GM12878 (cell line): ENCODE data around the gene JUND. TPM values are rescaled to one million over a fixed set of nuclear protein-coding genes. Genes with fewer than 3 reads are reported as not detected.

ENCODE experiments used
- BRCA1 ChIP-seq: IDR thresholded peaks from 2 replicates; pipeline ENCODE4 v1.6.1; 2011; ENCODE audit warnings: low read depth, low read length, improper control_type of control experiment
- YY1 ChIP-seq: IDR thresholded peaks from 2 replicates; pipeline ENCODE4 v1.6.1; 2011; ENCODE audit warnings: low read depth, mild to moderate bottlenecking, low read length
- polyA plus RNA-seq, 11 experiments: library from polyadenylated mRNA; depleted of rRNA in 4 of 11; unstranded in 6 of 11; stranded (reverse) in 5 of 11; fragments of >200 nt; fragmentation: Nextera tagmentation in 4 of 11; fragmentation: Illumina TruSeq in 1 of 11; extraction: Ambion mirVana in 4 of 11; extraction: Trizol in 1 of 11; gene quantifications; 1 replicate in 1 of 11; 2 replicates in 10 of 11; pipeline versions ENCODE4 v1.2.1 to v1.2.3, GENCODE V29; 2011 to 2016; ENCODE audit warnings: inconsistent platforms in 2 of 11, missing spikeins in 2 of 11, low read depth in 1 of 11
- total RNA-seq, 4 experiments: library from RNA; depleted of rRNA in 3 of 4; stranded (reverse); fragments of >200 nt in 3 of 4; fragmentation: Illumina TruSeq in 1 of 4; extraction: Trizol in 1 of 4; gene quantifications; 2 replicates each; pipeline versions ENCODE4 v1.2.1 to v1.2.3, GENCODE V29; 2013 to 2021
- TF ChIP-seq, protein P1 (sequence below): fragments of 450-650 bp; IDR thresholded peaks from 2 replicates; pipeline ENCODE4 v1.6.1; 2018; ENCODE audit warnings: borderline replicate concordance, mild to moderate bottlenecking; ENCODE audit not compliant: partially characterized antibody
- TF ChIP-seq, protein P2 (sequence below): fragments of 450-650 bp; IDR thresholded peaks from 2 replicates; pipeline ENCODE4 v1.6.1; 2017; ENCODE audit warnings: mild to moderate bottlenecking, moderate library complexity
- TF ChIP-seq, protein P3 (sequence below): IDR thresholded peaks from 2 replicates; pipeline ENCODE4 v1.6.1; 2011; ENCODE audit warnings: low read depth, low read length, improper control_type of control experiment, borderline replicate concordance
- TF ChIP-seq, protein P4 (sequence below): IDR thresholded peaks from 2 replicates; pipeline ENCODE4 v1.6.1; 2012; ENCODE audit warnings: improper control_type of control experiment, low read depth, low read length; ENCODE audit not compliant: insufficient replicate concordance

Gene JUND
- total and polyA plus RNA-seq, 10 of the 15 experiments (the other 5 are each of a cell fraction or from before 2014, with no cell fraction given) = 7.4 to 164 (median 18.8) TPM

DNA sequence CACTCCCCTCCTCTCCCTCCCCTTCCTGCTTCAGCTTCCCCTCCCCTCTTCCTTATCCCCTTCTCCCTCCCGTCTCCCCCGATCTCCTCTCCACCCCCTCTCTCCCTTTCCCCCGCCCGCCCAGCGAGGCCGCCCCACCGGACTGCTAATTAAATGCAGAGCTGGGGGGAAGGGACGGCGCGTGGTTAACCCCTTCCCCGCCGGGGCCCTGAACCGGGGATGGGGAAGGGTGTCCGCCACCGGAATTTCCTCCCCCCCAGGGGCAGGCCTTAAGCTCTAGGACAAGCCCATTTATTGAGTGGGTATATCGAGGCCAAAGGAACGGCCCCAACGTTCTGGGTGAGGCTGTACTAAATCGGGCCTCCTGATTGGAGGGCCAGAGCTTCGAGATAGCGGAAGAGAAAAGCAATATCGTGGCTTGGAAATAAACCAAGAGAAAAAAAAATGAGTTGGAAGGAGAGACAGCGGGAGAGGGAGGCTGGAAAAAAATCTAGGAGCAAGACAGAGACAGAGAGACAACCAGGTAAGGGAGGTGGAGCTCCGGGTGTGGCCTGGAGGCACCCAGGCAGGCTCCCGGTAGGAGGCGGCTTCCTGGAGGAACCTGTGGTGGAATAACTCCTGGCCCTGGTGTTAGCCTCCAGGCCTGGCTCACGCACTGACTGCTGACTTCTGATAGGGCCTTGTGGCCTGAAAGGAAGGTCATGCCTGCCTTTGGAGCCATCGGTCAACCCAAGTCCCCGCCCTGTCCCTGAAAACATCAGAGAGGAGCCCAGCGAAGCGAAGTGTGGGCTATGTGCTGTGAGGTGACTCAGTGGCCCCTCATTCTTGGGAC lies 11.6 kb upstream of the JUND start (continued):
- TF ChIP-seq, protein P1, sequence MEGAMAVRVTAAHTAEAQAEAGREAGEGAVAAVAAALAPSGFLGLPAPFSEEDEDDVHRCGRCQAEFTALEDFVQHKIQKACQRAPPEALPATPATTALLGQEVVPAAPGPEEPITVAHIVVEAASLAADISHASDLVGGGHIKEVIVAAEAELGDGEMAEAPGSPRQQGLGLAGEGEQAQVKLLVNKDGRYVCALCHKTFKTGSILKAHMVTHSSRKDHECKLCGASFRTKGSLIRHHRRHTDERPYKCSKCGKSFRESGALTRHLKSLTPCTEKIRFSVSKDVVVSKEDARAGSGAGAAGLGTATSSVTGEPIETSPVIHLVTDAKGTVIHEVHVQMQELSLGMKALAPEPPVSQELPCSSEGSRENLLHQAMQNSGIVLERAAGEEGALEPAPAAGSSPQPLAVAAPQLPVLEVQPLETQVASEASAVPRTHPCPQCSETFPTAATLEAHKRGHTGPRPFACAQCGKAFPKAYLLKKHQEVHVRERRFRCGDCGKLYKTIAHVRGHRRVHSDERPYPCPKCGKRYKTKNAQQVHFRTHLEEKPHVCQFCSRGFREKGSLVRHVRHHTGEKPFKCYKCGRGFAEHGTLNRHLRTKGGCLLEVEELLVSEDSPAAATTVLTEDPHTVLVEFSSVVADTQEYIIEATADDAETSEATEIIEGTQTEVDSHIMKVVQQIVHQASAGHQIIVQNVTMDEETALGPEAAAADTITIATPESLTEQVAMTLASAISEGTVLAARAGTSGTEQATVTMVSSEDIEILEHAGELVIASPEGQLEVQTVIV = peak; percentile 24
- no peak for TF ChIP-seq BRCA1
- TF ChIP-seq, protein P2, sequence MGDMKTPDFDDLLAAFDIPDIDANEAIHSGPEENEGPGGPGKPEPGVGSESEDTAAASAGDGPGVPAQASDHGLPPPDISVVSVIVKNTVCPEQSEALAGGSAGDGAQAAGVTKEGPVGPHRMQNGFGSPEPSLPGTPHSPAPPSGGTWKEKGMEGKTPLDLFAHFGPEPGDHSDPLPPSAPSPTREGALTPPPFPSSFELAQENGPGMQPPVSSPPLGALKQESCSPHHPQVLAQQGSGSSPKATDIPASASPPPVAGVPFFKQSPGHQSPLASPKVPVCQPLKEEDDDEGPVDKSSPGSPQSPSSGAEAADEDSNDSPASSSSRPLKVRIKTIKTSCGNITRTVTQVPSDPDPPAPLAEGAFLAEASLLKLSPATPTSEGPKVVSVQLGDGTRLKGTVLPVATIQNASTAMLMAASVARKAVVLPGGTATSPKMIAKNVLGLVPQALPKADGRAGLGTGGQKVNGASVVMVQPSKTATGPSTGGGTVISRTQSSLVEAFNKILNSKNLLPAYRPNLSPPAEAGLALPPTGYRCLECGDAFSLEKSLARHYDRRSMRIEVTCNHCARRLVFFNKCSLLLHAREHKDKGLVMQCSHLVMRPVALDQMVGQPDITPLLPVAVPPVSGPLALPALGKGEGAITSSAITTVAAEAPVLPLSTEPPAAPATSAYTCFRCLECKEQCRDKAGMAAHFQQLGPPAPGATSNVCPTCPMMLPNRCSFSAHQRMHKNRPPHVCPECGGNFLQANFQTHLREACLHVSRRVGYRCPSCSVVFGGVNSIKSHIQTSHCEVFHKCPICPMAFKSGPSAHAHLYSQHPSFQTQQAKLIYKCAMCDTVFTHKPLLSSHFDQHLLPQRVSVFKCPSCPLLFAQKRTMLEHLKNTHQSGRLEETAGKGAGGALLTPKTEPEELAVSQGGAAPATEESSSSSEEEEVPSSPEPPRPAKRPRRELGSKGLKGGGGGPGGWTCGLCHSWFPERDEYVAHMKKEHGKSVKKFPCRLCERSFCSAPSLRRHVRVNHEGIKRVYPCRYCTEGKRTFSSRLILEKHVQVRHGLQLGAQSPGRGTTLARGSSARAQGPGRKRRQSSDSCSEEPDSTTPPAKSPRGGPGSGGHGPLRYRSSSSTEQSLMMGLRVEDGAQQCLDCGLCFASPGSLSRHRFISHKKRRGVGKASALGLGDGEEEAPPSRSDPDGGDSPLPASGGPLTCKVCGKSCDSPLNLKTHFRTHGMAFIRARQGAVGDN = no peak
- TF ChIP-seq YY1 = no peak
- TF ChIP-seq, protein P3, sequence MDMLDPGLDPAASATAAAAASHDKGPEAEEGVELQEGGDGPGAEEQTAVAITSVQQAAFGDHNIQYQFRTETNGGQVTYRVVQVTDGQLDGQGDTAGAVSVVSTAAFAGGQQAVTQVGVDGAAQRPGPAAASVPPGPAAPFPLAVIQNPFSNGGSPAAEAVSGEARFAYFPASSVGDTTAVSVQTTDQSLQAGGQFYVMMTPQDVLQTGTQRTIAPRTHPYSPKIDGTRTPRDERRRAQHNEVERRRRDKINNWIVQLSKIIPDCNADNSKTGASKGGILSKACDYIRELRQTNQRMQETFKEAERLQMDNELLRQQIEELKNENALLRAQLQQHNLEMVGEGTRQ = no peak
- TF ChIP-seq, protein P4, sequence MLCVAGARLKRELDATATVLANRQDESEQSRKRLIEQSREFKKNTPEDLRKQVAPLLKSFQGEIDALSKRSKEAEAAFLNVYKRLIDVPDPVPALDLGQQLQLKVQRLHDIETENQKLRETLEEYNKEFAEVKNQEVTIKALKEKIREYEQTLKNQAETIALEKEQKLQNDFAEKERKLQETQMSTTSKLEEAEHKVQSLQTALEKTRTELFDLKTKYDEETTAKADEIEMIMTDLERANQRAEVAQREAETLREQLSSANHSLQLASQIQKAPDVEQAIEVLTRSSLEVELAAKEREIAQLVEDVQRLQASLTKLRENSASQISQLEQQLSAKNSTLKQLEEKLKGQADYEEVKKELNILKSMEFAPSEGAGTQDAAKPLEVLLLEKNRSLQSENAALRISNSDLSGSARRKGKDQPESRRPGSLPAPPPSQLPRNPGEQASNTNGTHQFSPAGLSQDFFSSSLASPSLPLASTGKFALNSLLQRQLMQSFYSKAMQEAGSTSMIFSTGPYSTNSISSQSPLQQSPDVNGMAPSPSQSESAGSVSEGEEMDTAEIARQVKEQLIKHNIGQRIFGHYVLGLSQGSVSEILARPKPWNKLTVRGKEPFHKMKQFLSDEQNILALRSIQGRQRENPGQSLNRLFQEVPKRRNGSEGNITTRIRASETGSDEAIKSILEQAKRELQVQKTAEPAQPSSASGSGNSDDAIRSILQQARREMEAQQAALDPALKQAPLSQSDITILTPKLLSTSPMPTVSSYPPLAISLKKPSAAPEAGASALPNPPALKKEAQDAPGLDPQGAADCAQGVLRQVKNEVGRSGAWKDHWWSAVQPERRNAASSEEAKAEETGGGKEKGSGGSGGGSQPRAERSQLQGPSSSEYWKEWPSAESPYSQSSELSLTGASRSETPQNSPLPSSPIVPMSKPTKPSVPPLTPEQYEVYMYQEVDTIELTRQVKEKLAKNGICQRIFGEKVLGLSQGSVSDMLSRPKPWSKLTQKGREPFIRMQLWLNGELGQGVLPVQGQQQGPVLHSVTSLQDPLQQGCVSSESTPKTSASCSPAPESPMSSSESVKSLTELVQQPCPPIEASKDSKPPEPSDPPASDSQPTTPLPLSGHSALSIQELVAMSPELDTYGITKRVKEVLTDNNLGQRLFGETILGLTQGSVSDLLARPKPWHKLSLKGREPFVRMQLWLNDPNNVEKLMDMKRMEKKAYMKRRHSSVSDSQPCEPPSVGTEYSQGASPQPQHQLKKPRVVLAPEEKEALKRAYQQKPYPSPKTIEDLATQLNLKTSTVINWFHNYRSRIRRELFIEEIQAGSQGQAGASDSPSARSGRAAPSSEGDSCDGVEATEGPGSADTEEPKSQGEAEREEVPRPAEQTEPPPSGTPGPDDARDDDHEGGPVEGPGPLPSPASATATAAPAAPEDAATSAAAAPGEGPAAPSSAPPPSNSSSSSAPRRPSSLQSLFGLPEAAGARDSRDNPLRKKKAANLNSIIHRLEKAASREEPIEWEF = no peak
